ENCODE data around the gene ZNF385B.

Gene ZNF385B

DNA sequence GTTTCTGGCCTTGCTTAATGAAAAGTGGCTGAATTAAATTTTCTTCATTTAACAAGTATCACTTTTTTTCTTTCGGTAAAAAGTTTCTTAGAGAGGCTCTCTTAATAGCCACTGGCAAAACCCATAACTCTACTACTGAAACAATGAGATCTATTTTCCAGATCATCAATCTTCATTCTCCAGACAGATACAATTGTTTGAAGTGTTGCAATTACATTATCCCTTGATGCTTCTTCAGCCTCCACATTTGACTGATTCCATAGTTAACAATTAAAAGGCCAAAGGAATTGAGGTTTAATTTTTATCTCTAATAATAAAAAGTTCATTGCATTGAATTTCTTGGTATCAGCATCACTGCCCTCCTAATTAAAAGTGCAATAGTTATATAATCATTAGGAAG lies 176.3 kb downstream of the ZNF385B start:
- Histone ChIP-seq H2BK12ac (ENCODE audit: low read length) (no peak overlapping the region), H3K79me2 (ENCODE audit: control insufficient read depth, insufficient read depth, low read length, poor library complexity) (no peaks in the 10 kb centered on the region), H3K18ac (ENCODE audit: low read length) (no peak overlapping the region), H3K4me1 (ENCODE audit: control insufficient read depth in 1 of 2, insufficient read depth in 2 of 2, low read length in 2 of 2) (no peaks in the 10 kb centered on the region), H2BK120ac (ENCODE audit: insufficient read depth, low read length, poor library complexity) (no peak overlapping the region), H3K27ac (ENCODE audit: low read depth, low read length) (no peak overlapping the region), H3K27me3 (ENCODE audit: insufficient read depth, low read length) (no peaks in the 10 kb centered on the region), H3K4me2 (ENCODE audit: low read length) (no peak overlapping the region), H4K91ac (ENCODE audit: low read depth, low read length) (no peak overlapping the region), H2AFZ (ENCODE audit: insufficient read depth, low read length, poor library complexity) (no peak overlapping the region), H3K9me3 (ENCODE audit: insufficient read depth, low read depth, low read length) (no peaks in the 10 kb centered on the region), H3K36me3 (ENCODE audit: control insufficient read depth in 1 of 2, insufficient read depth in 2 of 2, low read length in 2 of 2) (no peaks in the 10 kb centered on the region), H3K23ac (ENCODE audit: low read length) (no peak overlapping the region), H3K79me1 (ENCODE audit: low read length) (no peaks in the 10 kb centered on the region), H2AK5ac (ENCODE audit: low read length) (no peak overlapping the region), H3K4ac (ENCODE audit: low read depth, low read length) (no peak overlapping the region), H2BK5ac (ENCODE audit: low read depth, low read length, poor library complexity) (no peak overlapping the region), H3K9ac (ENCODE audit: low read length) (no peak overlapping the region), H3K14ac (ENCODE audit: low read length) (no peak overlapping the region), H3K4me3 (ENCODE audit: low read depth, low read length) (no peak overlapping the region), H4K12ac (ENCODE audit: low read depth, low read length) (no peak overlapping the region), H4K8ac (ENCODE audit: low read depth, low read length) (no peak overlapping the region)
- WGBS (ENCODE audit: extremely low coverage, insufficient coverage, insufficient read length): no CpG with 5 or more reads among the region's 1 CpG
- no peak for DNase-seq

DNA sequence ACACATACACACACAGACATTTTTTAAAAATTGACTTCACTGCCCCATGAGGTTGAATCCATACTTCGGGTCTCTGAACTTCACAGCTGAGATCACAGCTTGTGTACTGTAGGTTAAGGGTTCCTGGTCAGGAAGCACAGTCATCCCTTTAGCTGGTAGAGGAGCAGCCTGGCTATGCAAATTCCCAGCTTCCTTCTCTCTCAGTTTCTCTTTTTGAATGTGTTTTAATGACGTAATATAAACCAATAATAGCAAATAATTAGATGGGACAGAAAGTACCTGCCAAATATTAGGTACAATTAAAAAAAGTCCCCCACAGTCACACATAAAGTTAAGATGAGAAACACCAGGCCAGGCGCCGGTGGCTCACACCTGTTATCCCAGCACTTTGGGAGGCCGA lies 178.7 kb downstream of the ZNF385B start:
- DNase-seq: no peak
- Histone ChIP-seq H2BK5ac (ENCODE audit: low read depth, low read length, poor library complexity) (no peak overlapping the region), H3K27ac (ENCODE audit: low read depth, low read length) (no peak overlapping the region), H2BK12ac (ENCODE audit: low read length) (no peak overlapping the region), H3K79me1 (ENCODE audit: low read length) (no peaks in the 10 kb centered on the region), H3K14ac (ENCODE audit: low read length) (no peak overlapping the region), H2AFZ (ENCODE audit: insufficient read depth, low read length, poor library complexity) (no peak overlapping the region), H3K4me3 (ENCODE audit: low read depth, low read length) (no peak overlapping the region), H4K12ac (ENCODE audit: low read depth, low read length) (no peak overlapping the region), H3K23ac (ENCODE audit: low read length) (no peak overlapping the region), H3K79me2 (ENCODE audit: control insufficient read depth, insufficient read depth, low read length, poor library complexity) (no peaks in the 10 kb centered on the region), H3K9me3 (ENCODE audit: insufficient read depth, low read depth, low read length) (no peaks in the 10 kb centered on the region), H3K36me3 (ENCODE audit: control insufficient read depth in 1 of 2, insufficient read depth in 2 of 2, low read length in 2 of 2) (no peaks in the 10 kb centered on the region), H2AK5ac (ENCODE audit: low read length) (no peak overlapping the region), H3K4me1 (ENCODE audit: control insufficient read depth in 1 of 2, insufficient read depth in 2 of 2, low read length in 2 of 2) (no peaks in the 10 kb centered on the region), H3K27me3 (ENCODE audit: insufficient read depth, low read length) (no peaks in the 10 kb centered on the region), H3K18ac (ENCODE audit: low read length) (no peak overlapping the region), H3K4ac (ENCODE audit: low read depth, low read length) (no peak overlapping the region), H3K9ac (ENCODE audit: low read length) (no peak overlapping the region), H4K8ac (ENCODE audit: low read depth, low read length) (no peak overlapping the region), H3K4me2 (ENCODE audit: low read length) (no peak overlapping the region), H2BK120ac (ENCODE audit: insufficient read depth, low read length, poor library complexity) (no peak overlapping the region), H4K91ac (ENCODE audit: low read depth, low read length) (no peak overlapping the region)
- no CpG with 5 or more reads among the region's 5 CpGs for WGBS (ENCODE audit: extremely low coverage, insufficient coverage, insufficient read length)

DNA sequence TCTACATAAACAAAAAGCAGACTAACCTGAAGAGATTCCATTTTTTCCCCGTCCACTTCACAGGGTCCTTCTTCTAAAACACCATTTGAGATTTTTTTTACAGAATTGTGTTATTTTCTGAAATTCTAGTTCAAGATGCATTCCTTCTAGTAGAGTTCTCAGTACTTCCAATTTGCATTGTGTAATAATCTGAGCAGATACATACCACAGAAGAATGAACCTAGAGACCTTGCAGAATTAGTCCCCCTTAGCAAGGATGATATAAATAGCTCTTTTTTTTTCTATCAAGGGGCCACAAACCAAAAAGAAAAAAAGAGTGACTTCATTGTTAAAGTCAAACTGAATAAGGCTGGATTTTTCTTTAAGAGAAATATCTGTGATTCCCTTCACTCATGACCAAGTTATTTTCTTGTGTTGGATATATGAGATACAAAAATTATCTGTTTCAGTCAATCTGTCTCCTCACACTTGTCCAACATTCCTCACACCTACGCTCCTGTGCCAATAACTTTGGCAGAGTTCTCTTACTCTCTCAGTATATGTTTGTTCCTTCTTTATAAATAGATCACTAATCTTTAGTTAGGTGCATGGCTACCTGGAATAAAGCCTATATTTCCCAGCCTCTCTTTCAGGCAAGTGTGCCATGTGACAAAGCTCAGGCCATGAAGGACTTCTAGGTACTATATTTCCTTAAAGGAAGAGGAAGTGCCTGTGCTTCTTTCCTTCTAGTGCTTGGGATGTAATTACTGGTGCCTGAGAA lies 183.5 kb downstream of the ZNF385B start:
- Histone ChIP-seq H2AFZ (ENCODE audit: insufficient read depth, low read length, poor library complexity) (no peak overlapping the region), H3K4ac (ENCODE audit: low read depth, low read length) (no peak overlapping the region), H3K14ac (ENCODE audit: low read length) (no peak overlapping the region), H2BK5ac (ENCODE audit: low read depth, low read length, poor library complexity) (no peak overlapping the region), H3K23ac (ENCODE audit: low read length) (no peak overlapping the region), H3K27me3 (ENCODE audit: insufficient read depth, low read length) (no peaks in the 10 kb centered on the region), H3K18ac (ENCODE audit: low read length) (no peak overlapping the region), H4K91ac (ENCODE audit: low read depth, low read length) (no peak overlapping the region), H3K4me3 (ENCODE audit: low read depth, low read length) (no peak overlapping the region), H3K9me3 (ENCODE audit: insufficient read depth, low read depth, low read length) (no peaks in the 10 kb centered on the region), H2BK120ac (ENCODE audit: insufficient read depth, low read length, poor library complexity) (no peak overlapping the region), H3K36me3 (ENCODE audit: control insufficient read depth in 1 of 2, insufficient read depth in 2 of 2, low read length in 2 of 2) (no peaks in the 10 kb centered on the region), H2BK12ac (ENCODE audit: low read length) (no peak overlapping the region), H3K4me1 (ENCODE audit: control insufficient read depth in 1 of 2, insufficient read depth in 2 of 2, low read length in 2 of 2) (no peaks in the 10 kb centered on the region), H3K4me2 (ENCODE audit: low read length) (no peak overlapping the region), H3K79me1 (ENCODE audit: low read length) (no peaks in the 10 kb centered on the region), H4K12ac (ENCODE audit: low read depth, low read length) (no peak overlapping the region), H3K79me2 (ENCODE audit: control insufficient read depth, insufficient read depth, low read length, poor library complexity) (no peaks in the 10 kb centered on the region), H4K8ac (ENCODE audit: low read depth, low read length) (no peak overlapping the region), H3K27ac (ENCODE audit: low read depth, low read length) (no peak overlapping the region), H3K9ac (ENCODE audit: low read length) (no peak overlapping the region), H2AK5ac (ENCODE audit: low read length) (no peak overlapping the region)
- no peak for DNase-seq
- WGBS (ENCODE audit: extremely low coverage, insufficient coverage, insufficient read length): no CpG with 5 or more reads among the region's 2 CpGs

DNA sequence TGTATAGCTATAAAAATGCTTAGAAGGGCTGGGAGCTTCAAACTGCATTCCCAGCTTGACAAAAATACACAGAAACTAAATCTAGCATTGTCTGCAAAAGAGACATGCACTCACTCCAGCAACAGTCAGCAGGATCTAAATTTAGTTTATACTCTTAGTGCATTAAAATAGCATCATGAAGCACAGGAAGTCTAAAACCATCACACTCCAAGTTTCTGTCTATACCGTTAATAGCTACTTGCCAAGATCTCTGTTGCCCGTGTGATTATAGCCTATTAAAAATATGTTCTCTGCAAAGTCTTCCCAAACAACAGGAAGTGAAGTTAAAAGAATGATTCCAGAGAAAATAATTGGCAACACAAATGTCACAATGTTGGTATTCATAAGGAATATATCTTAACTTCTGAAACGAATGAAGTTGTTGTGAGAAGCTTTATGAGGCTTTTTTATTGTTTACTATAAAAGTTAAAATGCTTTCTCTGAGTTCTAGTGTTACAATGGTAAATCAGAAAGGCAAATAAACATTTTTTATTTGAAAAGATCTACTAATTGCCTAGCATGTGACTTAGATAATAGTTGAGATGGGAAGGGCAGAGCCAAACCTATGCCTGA lies 184.2 kb downstream of the ZNF385B start:
- Histone ChIP-seq H4K12ac (ENCODE audit: low read depth, low read length) (no peak overlapping the region), H3K18ac (ENCODE audit: low read length) (no peak overlapping the region), H3K27ac (ENCODE audit: low read depth, low read length) (no peak overlapping the region), H3K4ac (ENCODE audit: low read depth, low read length) (no peak overlapping the region), H3K4me2 (ENCODE audit: low read length) (no peak overlapping the region), H3K79me2 (ENCODE audit: control insufficient read depth, insufficient read depth, low read length, poor library complexity) (no peaks in the 10 kb centered on the region), H3K4me1 (ENCODE audit: control insufficient read depth in 1 of 2, insufficient read depth in 2 of 2, low read length in 2 of 2) (no peaks in the 10 kb centered on the region), H3K36me3 (ENCODE audit: control insufficient read depth in 1 of 2, insufficient read depth in 2 of 2, low read length in 2 of 2) (no peaks in the 10 kb centered on the region), H2BK12ac (ENCODE audit: low read length) (no peak overlapping the region), H3K4me3 (ENCODE audit: low read depth, low read length) (no peak overlapping the region), H3K23ac (ENCODE audit: low read length) (no peak overlapping the region), H3K27me3 (ENCODE audit: insufficient read depth, low read length) (no peaks in the 10 kb centered on the region), H4K8ac (ENCODE audit: low read depth, low read length) (no peak overlapping the region), H3K9ac (ENCODE audit: low read length) (no peak overlapping the region), H2AK5ac (ENCODE audit: low read length) (no peak overlapping the region), H2BK5ac (ENCODE audit: low read depth, low read length, poor library complexity) (no peak overlapping the region), H2AFZ (ENCODE audit: insufficient read depth, low read length, poor library complexity) (no peak overlapping the region), H3K14ac (ENCODE audit: low read length) (no peak overlapping the region), H4K91ac (ENCODE audit: low read depth, low read length) (no peak overlapping the region), H2BK120ac (ENCODE audit: insufficient read depth, low read length, poor library complexity) (no peak overlapping the region), H3K79me1 (ENCODE audit: low read length) (no peaks in the 10 kb centered on the region), H3K9me3 (ENCODE audit: insufficient read depth, low read depth, low read length) (no peaks in the 10 kb centered on the region)
- WGBS (ENCODE audit: extremely low coverage, insufficient coverage, insufficient read length): no CpG with 5 or more reads among the region's 3 CpGs
- no peak for DNase-seq
